H9 (cell line): Measurements from ENCODE around the gene GRID2. TPM values are rescaled to one million over a fixed set of nuclear protein-coding genes. Genes with fewer than 3 reads are reported as not detected.

ENCODE experiments used
- DNase-seq: peaks from one replicate; pipeline ENCODE4 v3.0.0-alpha.2; 2017
- H2AFZ ChIP-seq: one replicate; pipeline ENCODE4 v1.6.1; 2013; ENCODE audit warnings: mild to moderate bottlenecking, low read length, control low read depth, moderate library complexity
- H2AK5ac ChIP-seq: 2 replicates; pipeline ENCODE4 v1.6.1; 2013; ENCODE audit warnings: low read length, control low read depth, mixed read lengths; ENCODE audit not compliant: insufficient read length
- H2BK120ac ChIP-seq: one replicate; pipeline ENCODE4 v1.6.1; 2013; ENCODE audit warnings: low read depth, mild to moderate bottlenecking, low read length, control low read depth, inconsistent platforms; ENCODE audit not compliant: poor library complexity, severe bottlenecking
- H2BK12ac ChIP-seq: 2 replicates; pipeline ENCODE4 v1.6.1; 2013; ENCODE audit warnings: low read length, control low read depth, mixed read lengths, low read depth; ENCODE audit not compliant: insufficient read length
- H2BK15ac ChIP-seq: 2 replicates; pipeline ENCODE4 v1.6.1; 2013; ENCODE audit warnings: low read depth, low read length, control low read depth
- H2BK20ac ChIP-seq: one replicate; pipeline ENCODE4 v1.6.1; 2013; ENCODE audit warnings: low read depth, mild to moderate bottlenecking, low read length, control low read depth, inconsistent platforms; ENCODE audit not compliant: poor library complexity, severe bottlenecking
- H2BK5ac ChIP-seq: 2 replicates; pipeline ENCODE4 v1.6.1; 2013; ENCODE audit warnings: low read length, control low read depth, mixed read lengths; ENCODE audit not compliant: insufficient read length
- H3K14ac ChIP-seq: 2 replicates; pipeline ENCODE4 v1.6.1; 2013; ENCODE audit warnings: low read length, control low read depth; ENCODE audit not compliant: insufficient read depth
- H3K18ac ChIP-seq: 2 replicates; pipeline ENCODE4 v1.6.1; 2013; ENCODE audit warnings: low read depth, mild to moderate bottlenecking, mixed read lengths, low read length, control low read depth; ENCODE audit not compliant: insufficient read length
- H3K23ac ChIP-seq: 2 replicates; pipeline ENCODE4 v1.6.1; 2013; ENCODE audit warnings: low read length, control low read depth, mixed read lengths, low read depth; ENCODE audit not compliant: insufficient read length
- H3K23me2 ChIP-seq: 2 replicates; pipeline ENCODE4 v1.6.1; 2013; ENCODE audit warnings: low read depth, mild to moderate bottlenecking, mixed read lengths, low read length, control low read depth; ENCODE audit not compliant: insufficient read length, poor library complexity, severe bottlenecking
- H3K27ac ChIP-seq: 2 replicates; pipeline ENCODE4 v1.5.1; 2013; ENCODE audit warnings: low read length, control low read depth, mixed read lengths, low read depth; ENCODE audit not compliant: insufficient read length
- H3K27me3 ChIP-seq: 2 replicates; pipeline ENCODE4 v1.6.1; 2013; ENCODE audit warnings: low read length, control low read depth, inconsistent platforms; ENCODE audit not compliant: insufficient read depth
- H3K4ac ChIP-seq: 2 replicates; pipeline ENCODE4 v1.6.1; 2013; ENCODE audit warnings: low read depth, mild to moderate bottlenecking, control low read depth, inconsistent platforms, low read length, moderate library complexity
- H3K4me1 ChIP-seq: 2 replicates; pipeline ENCODE4 v1.6.1; 2013; ENCODE audit warnings: low read length, control low read depth, inconsistent platforms; ENCODE audit not compliant: insufficient read depth
- H3K4me2 ChIP-seq: 2 replicates; pipeline ENCODE4 v1.6.1; 2013; ENCODE audit warnings: low read length, control low read depth, mixed read lengths; ENCODE audit not compliant: insufficient read length, insufficient read depth
- H3K56ac ChIP-seq: 2 replicates; pipeline ENCODE4 v1.6.1; 2013; ENCODE audit warnings: low read depth, mild to moderate bottlenecking, mixed read lengths, low read length, control low read depth; ENCODE audit not compliant: insufficient read length
- H3K79me1 ChIP-seq: 2 replicates; pipeline ENCODE4 v1.6.1; 2013; ENCODE audit warnings: low read depth, mild to moderate bottlenecking, moderate library complexity, low read length, control low read depth, inconsistent platforms; ENCODE audit not compliant: insufficient read depth, poor library complexity, severe bottlenecking
- H3K79me2 ChIP-seq: 2 replicates; pipeline ENCODE4 v1.6.1; 2013; ENCODE audit warnings: low read length, control low read depth, inconsistent platforms; ENCODE audit not compliant: insufficient read depth
- H3K9ac ChIP-seq: 2 replicates; pipeline ENCODE4 v1.6.1; 2013; ENCODE audit warnings: low read length, control low read depth, mixed read lengths; ENCODE audit not compliant: insufficient read length; ENCODE audit errors: extremely low read depth
- H3K9me3 ChIP-seq: one replicate; pipeline ENCODE4 v1.6.1; 2013; ENCODE audit warnings: low read depth, low read length, inconsistent platforms; ENCODE audit not compliant: control insufficient read depth
- H3T11ph ChIP-seq: one replicate; pipeline ENCODE4 v1.6.1; 2013; ENCODE audit warnings: mild to moderate bottlenecking, low read length, control low read depth, inconsistent platforms
- H4K20me1 ChIP-seq: one replicate; pipeline ENCODE4 v1.6.1; 2013; ENCODE audit not compliant: control insufficient read depth, insufficient read length, insufficient read depth
- H4K5ac ChIP-seq: 2 replicates; pipeline ENCODE4 v1.6.1; 2013; ENCODE audit warnings: low read depth, mild to moderate bottlenecking, mixed read lengths, low read length, control low read depth; ENCODE audit not compliant: insufficient read length
- H4K8ac ChIP-seq: replicated peaks from 2 replicates; pipeline ENCODE4 v1.6.1; 2013; ENCODE audit warnings: low read length, control low read depth, mixed read lengths, low read depth; ENCODE audit not compliant: insufficient read length
- H4K91ac ChIP-seq: 2 replicates; pipeline ENCODE4 v1.6.1; 2013; ENCODE audit warnings: low read depth, mild to moderate bottlenecking, moderate library complexity, mixed read lengths, low read length, control low read depth; ENCODE audit not compliant: insufficient read length
- H3K27ac Mint-ChIP-seq, 3 experiments: 2 replicates in 2 of 3; 3 replicates in 1 of 3; pipeline ENCODE4 v1.8.0; 2020 to 2021; ENCODE audit warnings: mixed read lengths in 3 of 3, mild to moderate bottlenecking in 1 of 3, moderate library complexity in 1 of 3
- H3K27me3 Mint-ChIP-seq: 2 replicates; pipeline ENCODE4 v1.8.0; 2021; ENCODE audit warnings: low read depth, mild to moderate bottlenecking, moderate library complexity, mixed read lengths
- H3K36me3 Mint-ChIP-seq, 3 experiments: 2 replicates in 2 of 3; 3 replicates in 1 of 3; pipeline ENCODE4 v1.8.0; 2020 to 2021; ENCODE audit warnings: low read depth in 3 of 3, mixed read lengths in 3 of 3; ENCODE audit not compliant: insufficient read depth in 1 of 3
- H3K4me1 Mint-ChIP-seq, 2 experiments: 2 replicates each; pipeline ENCODE4 v1.8.0; 2020; ENCODE audit warnings: mixed read lengths in 2 of 2
- H3K4me3 Mint-ChIP-seq, 2 experiments: 2 replicates in 1 of 2; 3 replicates in 1 of 2; pipeline ENCODE4 v1.8.0; 2020 to 2021; ENCODE audit warnings: mild to moderate bottlenecking in 2 of 2, mixed read lengths in 2 of 2, moderate library complexity in 1 of 2
- H3K9me3 Mint-ChIP-seq, 2 experiments: 2 replicates in 1 of 2; 3 replicates in 1 of 2; pipeline ENCODE4 v1.8.0; 2020; ENCODE audit warnings: mild to moderate bottlenecking in 2 of 2, mixed read lengths in 2 of 2, moderate library complexity in 1 of 2
- CTCF ChIP-seq: fragments of 200-600 bp; sonication (generic); conservative IDR thresholded peaks from 3 replicates; pipeline ENCODE4 v1.8.0; 2021; ENCODE audit warnings: antibody characterized with exemption, mild to moderate bottlenecking
- WGBS: extraction: QIAGEN DNeasy Blood & Tissue Kit; methylation state at CpG from one replicate; pipeline ENCODE4 v1.1.7; 2013; ENCODE audit warnings: missing lambda C conversion rate, low lambda C conversion rate, mixed read lengths; ENCODE audit not compliant: insufficient read length; ENCODE audit errors: extremely low coverage; 5-methylcytosine and 5-hydroxymethylcytosine counted together
- total RNA-seq: library from RNA; stranded (reverse); gene quantifications from 2 replicates; pipeline ENCODE4 v1.2.1, GENCODE V29; 2021

The GRID2 gene
- total RNA-seq, 1 experiment from 2014 or later, result 21.8 TPM

- peaks cover 40 to 44% of the 10 kb centered on the region in 2 experiments for H3K4me1 Mint-ChIP-seq
- H3K9ac ChIP-seq, result peak overlapping the region; percentile 41
- no peaks in the 10 kb centered on the region for H3K9me3 Mint-ChIP-seq
- WGBS, result no CpG with 5 or more reads among the region's 15 CpGs
- no peak overlapping the region for H2AK5ac ChIP-seq
- H4K5ac ChIP-seq, result no peak overlapping the region
- no peak overlapping the region for H2AFZ ChIP-seq
- no peak overlapping the region for H2BK120ac ChIP-seq
- no peak overlapping the region for H3K4ac ChIP-seq
- H2BK15ac ChIP-seq, result no peak overlapping the region
- no peaks in the 10 kb centered on the region for H3K27me3 ChIP-seq
- TF ChIP-seq CTCF, result no peak
- H3K27me3 Mint-ChIP-seq, result no peaks in the 10 kb centered on the region
- no peaks in the 10 kb centered on the region for H3K79me1 ChIP-seq
- no peaks in the 10 kb centered on the region for H3K9me3 ChIP-seq
- H3K4me1 ChIP-seq, result peaks cover 4% of the 10 kb centered on the region; the same call in 1 of the 2 replicates
- no peaks in the 10 kb centered on the region for H4K20me1 ChIP-seq
- no peak overlapping the region for H3K23ac ChIP-seq
- H3K14ac ChIP-seq, result no peak overlapping the region
- no peak overlapping the region for H4K91ac ChIP-seq
- peak overlapping the region; percentile 43 for H3K18ac ChIP-seq
- no peak for DNase-seq
- no peak overlapping the region for H2BK20ac ChIP-seq
- H2BK5ac ChIP-seq, result no peak overlapping the region
- peak overlapping the region; percentile 83 to 99 for H3K4me3 Mint-ChIP-seq
- peak overlapping the region; percentile 97 to 98 (median 98) for H3K27ac Mint-ChIP-seq
- H3T11ph ChIP-seq, result no peak overlapping the region
- H2BK12ac ChIP-seq, result no peak overlapping the region
- H3K79me2 ChIP-seq, result no peaks in the 10 kb centered on the region; the same call in 1 of the 2 replicates
- no peak overlapping the region for H3K56ac ChIP-seq
- no peaks in the 10 kb centered on the region for H3K36me3 Mint-ChIP-seq
- no peak overlapping the region for H3K27ac ChIP-seq
- no peak overlapping the region for H4K8ac ChIP-seq
- H3K4me2 ChIP-seq, result peak overlapping the region; percentile 95
- H3K23me2 ChIP-seq, result peaks cover 24% of the 10 kb centered on the region
Observed at GRCh38 chr4:92305878-92306520, 2.2 kb downstream of the GRID2 start.
